Activated naive CD8-positive, alpha-beta T cell (primary cell): ENCODE data around the gene ASPN.

Experiments used
- H3K27ac Mint-ChIP-seq: one replicate; pipeline ENCODE4 v1.8.0; 2021; ENCODE audit warnings: mixed read lengths
- H3K27me3 Mint-ChIP-seq: one replicate; pipeline ENCODE4 v1.8.0; 2021; ENCODE audit warnings: mixed read lengths
- H3K36me3 Mint-ChIP-seq: one replicate; pipeline ENCODE4 v1.8.0; 2021; ENCODE audit warnings: mixed read lengths
- H3K4me1 Mint-ChIP-seq: one replicate; pipeline ENCODE4 v1.8.0; 2021; ENCODE audit warnings: low read depth, mixed read lengths
- H3K4me3 Mint-ChIP-seq: one replicate; pipeline ENCODE4 v1.8.0; 2021; ENCODE audit warnings: mild to moderate bottlenecking, mixed read lengths
- H3K9me3 Mint-ChIP-seq: one replicate; pipeline ENCODE4 v1.8.0; 2021; ENCODE audit warnings: low read depth, mixed read lengths

The ASPN gene

DNA sequence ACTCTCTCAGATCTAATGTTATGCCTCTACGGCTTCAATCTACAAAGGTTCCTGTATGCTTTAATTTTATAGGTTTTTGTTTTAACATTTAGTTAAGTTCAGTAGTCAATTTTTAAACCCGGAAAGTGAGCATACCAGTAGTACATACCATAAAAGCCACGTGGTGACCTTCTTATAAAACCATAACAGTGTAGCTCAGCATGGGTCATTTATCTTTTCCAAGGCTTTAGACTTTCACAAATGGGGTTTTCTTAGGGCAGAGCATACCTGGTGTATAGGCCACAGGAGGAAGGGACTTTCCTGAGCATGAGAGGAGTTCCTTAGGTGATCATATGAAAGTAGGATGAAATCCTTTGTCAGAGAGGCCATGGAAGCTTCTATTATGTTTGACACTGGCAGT is 30.3 kb upstream of the ASPN start:
- no peaks in the 10 kb centered on the region for H3K4me1 Mint-ChIP-seq
- no peaks in the 10 kb centered on the region for H3K36me3 Mint-ChIP-seq
- no peaks in the 10 kb centered on the region for H3K9me3 Mint-ChIP-seq
- H3K4me3 Mint-ChIP-seq, result no peak overlapping the region
- H3K27me3 Mint-ChIP-seq, result no peaks in the 10 kb centered on the region
- H3K27ac Mint-ChIP-seq, result no peak overlapping the region

- no peaks in the 10 kb centered on the region for H3K27me3 Mint-ChIP-seq
- H3K9me3 Mint-ChIP-seq, result no peaks in the 10 kb centered on the region
- no peak overlapping the region for H3K4me3 Mint-ChIP-seq
- no peak overlapping the region for H3K27ac Mint-ChIP-seq
- no peaks in the 10 kb centered on the region for H3K4me1 Mint-ChIP-seq
- no peaks in the 10 kb centered on the region for H3K36me3 Mint-ChIP-seq
These were observed 28.4 kb upstream of the ASPN start for GRCh38 chr9:92510747-92511146.

- H3K27ac Mint-ChIP-seq, result no peak overlapping the region
- no peaks in the 10 kb centered on the region for H3K4me1 Mint-ChIP-seq
These were observed 26.7 kb upstream of the ASPN start for GRCh38 chr9:92509050-92509449.

DNA sequence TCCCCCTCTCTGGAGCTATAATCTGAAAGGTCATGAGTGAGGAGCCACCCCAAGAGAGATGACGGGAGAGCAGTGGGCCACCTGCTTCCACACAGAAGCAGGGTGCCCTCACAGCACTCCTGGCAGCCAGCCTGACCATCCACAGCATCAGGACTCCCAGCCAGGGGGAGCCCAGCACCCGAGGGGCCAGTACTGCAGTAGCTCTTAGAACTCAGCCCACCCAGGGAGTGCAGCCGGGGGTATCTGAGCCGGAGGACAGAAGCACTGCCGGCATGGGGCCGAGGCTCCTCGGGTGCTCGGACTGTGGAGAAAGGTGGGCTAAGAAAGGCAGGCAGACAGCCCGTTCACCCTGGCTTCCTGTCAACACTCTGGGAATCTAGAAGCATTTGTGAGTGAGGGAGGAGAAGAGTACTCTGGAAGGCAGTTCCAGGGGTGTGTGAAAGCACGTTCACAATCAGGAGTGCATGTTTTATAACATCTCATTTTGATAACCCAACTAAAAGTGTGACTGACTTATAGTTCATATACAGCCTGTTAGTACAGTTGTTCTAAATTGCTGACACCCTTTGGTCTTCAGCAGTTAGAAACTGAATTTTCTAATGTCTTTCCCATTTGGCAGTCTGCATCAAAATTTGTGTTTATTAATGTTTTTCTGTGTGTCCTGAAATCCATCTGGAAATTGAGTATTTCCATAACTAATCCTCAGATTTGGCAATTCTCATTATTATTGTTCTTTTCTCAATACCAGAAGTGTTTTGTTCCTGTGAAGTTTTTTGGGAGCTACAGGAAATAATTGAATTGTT is 25.9 kb upstream of the ASPN start:
- H3K4me1 Mint-ChIP-seq, result no peaks in the 10 kb centered on the region
- H3K9me3 Mint-ChIP-seq, result no peaks in the 10 kb centered on the region
- H3K27me3 Mint-ChIP-seq, result no peaks in the 10 kb centered on the region
- no peaks in the 10 kb centered on the region for H3K36me3 Mint-ChIP-seq
- no peak overlapping the region for H3K27ac Mint-ChIP-seq
- H3K4me3 Mint-ChIP-seq, result no peak overlapping the region

More at GRCh38 chr9:92509050-92509449, 26.7 kb upstream of the ASPN start:
- no peaks in the 10 kb centered on the region for H3K27me3 Mint-ChIP-seq
- H3K9me3 Mint-ChIP-seq, result no peaks in the 10 kb centered on the region
- no peaks in the 10 kb centered on the region for H3K36me3 Mint-ChIP-seq
- no peak overlapping the region for H3K4me3 Mint-ChIP-seq

DNA sequence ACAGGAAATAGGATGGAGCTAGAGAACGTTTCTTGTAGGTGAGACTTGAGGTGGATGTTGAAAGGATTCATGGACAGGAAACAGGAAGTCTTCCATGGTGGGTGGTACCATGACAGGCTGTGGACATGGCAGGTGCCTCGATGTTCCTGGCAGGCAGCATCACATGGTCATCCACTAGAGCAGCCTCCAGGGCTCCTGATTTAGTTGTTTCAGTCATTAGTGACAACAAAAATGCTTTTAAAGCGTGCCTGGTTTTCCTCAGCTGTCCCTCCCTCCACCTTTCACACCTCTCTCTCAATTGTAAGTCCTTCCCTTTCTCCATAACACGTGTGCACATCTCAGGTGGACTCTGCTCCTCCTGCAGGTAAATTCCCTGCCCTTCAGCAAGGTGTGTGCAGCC is 25.2 kb upstream of the ASPN start:
- no peaks in the 10 kb centered on the region for H3K9me3 Mint-ChIP-seq
- H3K36me3 Mint-ChIP-seq, result no peaks in the 10 kb centered on the region
- no peak overlapping the region for H3K4me3 Mint-ChIP-seq
- no peaks in the 10 kb centered on the region for H3K4me1 Mint-ChIP-seq
- H3K27ac Mint-ChIP-seq, result no peak overlapping the region
- H3K27me3 Mint-ChIP-seq, result no peaks in the 10 kb centered on the region

DNA sequence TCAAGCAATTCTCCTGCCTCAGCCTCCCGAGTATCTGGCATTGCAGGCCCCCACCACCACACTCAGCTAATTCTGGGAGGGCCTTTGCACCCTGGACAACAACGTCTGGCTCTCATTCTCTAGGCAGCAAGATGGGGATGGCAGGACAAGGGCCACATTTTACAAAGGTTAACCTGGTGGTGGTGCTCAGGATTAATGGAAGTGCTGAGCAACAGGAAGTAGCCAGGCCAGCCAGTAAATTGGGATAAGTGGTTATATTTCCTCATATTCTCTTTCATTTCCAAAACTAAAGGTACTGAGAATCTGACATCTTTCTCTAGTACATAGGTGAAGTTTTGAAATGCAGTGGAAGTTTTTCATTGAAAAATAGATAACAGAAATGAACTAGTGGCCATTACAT is 24.7 kb upstream of the ASPN start:
- Mint-ChIP-seq H3K9me3 (no peaks in the 10 kb centered on the region), H3K27me3 (no peaks in the 10 kb centered on the region), H3K4me1 (no peaks in the 10 kb centered on the region), H3K4me3 (no peak overlapping the region), H3K27ac (no peak overlapping the region), H3K36me3 (no peaks in the 10 kb centered on the region)

DNA sequence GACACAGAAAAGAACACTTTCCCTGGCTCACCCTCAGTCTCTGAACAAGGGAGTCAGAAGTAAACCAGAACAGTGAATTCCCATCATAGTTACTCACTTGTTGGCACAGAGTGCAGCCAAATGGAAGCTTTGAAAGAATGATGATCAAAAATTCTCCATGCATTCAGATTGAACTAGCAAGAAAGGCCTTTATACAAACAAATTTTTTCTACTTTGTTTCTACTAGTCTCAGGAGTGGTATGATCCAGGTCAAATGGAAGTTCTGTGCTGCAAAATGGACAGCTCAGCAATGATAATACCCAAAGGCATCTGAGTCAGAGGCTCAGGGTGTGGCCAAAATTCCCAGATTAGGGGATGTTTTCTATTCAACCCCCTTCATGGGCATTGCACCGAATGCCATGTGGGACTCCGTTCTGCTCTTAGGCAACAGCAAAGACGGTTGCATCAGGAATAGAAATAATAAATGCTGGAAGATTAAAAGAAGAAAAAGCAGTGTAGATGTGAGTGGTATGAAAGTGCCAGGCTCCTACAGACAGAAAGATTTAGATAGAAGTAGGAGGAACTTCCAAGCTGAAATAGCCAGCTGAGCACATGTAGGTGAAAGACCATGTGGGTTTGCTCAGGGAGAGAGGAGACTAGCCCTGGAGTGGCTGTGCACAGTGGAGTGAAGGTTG is 24.0 kb upstream of the ASPN start:
- no peaks in the 10 kb centered on the region for H3K27me3 Mint-ChIP-seq
- H3K27ac Mint-ChIP-seq, result no peak overlapping the region
- H3K36me3 Mint-ChIP-seq, result no peaks in the 10 kb centered on the region
- no peaks in the 10 kb centered on the region for H3K4me1 Mint-ChIP-seq
- no peak overlapping the region for H3K4me3 Mint-ChIP-seq
- no peaks in the 10 kb centered on the region for H3K9me3 Mint-ChIP-seq

- Mint-ChIP-seq H3K4me1 (no peaks in the 10 kb centered on the region), H3K36me3 (no peaks in the 10 kb centered on the region), H3K27ac (no peak overlapping the region), H3K9me3 (no peaks in the 10 kb centered on the region), H3K4me3 (no peak overlapping the region), H3K27me3 (no peaks in the 10 kb centered on the region)
These were observed 22.6 kb upstream of the ASPN start for GRCh38 chr9:92504881-92505280.

DNA sequence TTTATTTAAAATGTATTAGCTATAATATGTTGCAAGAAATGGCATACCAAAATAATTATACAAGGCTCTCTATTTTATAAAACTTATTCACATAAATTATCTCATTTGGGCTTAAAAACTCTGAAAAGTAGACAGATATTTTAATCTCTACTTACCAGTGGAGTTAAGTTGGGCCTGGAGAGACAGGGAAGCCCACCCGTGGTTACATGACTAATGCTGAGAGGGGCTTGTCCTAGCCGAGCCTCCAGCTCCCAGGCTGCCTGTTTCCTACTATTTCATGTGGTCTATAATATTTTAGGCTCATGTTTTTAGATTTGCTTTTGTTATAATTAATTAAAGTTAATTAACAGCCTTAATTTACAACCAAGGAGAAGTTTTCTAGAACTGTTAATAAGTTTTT is 20.9 kb upstream of the ASPN start:
- Mint-ChIP-seq H3K36me3 (no peaks in the 10 kb centered on the region), H3K27me3 (no peaks in the 10 kb centered on the region), H3K4me3 (no peak overlapping the region), H3K4me1 (no peaks in the 10 kb centered on the region), H3K27ac (no peak overlapping the region), H3K9me3 (no peaks in the 10 kb centered on the region)

DNA sequence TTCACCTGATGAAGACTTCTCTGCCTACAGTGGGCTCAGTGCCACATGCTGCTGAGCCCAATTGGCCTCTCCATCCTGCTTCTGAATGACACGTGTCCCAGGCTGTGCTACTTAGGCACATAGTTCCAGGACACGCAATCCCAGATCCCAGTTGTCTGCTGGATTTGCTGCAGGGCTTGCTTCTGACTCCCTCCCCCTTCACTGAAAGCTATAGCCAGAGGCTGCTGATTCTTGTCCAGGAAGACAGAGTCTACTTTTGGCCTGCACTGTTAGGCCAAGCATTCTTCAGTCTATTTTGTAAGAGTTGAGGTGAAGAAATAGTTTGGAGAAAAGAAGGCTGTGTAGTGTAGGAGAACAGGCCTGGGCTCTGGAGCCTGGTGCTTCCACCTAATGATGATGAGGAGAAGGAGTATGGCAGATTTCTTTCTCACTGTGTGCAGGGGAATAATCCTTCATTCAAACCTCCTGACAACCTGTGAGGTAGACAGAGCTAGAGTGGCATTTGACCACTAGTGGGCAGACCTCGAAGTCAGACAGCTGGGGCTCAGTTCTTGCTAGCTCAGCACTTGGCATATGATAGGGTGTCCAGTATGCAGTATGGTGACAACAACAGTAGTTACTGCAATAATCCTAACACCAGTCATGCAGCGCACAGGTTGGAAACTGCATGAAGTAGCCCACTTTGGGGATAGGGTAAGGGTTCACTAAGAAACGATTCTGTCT is 19.5 kb upstream of the ASPN start:
- Mint-ChIP-seq H3K27ac (no peak overlapping the region), H3K36me3 (peaks cover 2% of the 10 kb centered on the region), H3K9me3 (no peaks in the 10 kb centered on the region), H3K27me3 (no peaks in the 10 kb centered on the region), H3K4me1 (no peaks in the 10 kb centered on the region), H3K4me3 (no peak overlapping the region)

DNA sequence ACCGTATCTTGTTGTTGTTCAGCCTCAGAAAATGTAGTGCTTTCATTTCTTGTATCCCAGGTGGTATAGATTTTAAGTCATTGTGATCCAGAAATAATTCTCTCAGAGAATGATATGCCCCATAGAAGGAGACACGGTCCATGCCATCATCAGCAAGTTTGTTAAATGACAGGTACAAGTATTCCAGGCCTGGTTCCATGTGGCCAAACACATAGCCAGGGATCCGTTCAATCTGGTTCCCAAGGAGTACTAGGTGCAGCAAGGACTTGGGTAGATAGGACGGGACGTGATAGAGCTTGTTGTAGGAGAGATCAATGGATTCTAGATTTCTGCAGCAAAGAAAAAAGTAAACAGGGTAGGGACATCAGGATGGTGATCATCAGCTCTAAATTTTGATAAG is 18.4 kb upstream of the ASPN start:
- Mint-ChIP-seq H3K9me3 (no peaks in the 10 kb centered on the region), H3K4me1 (no peaks in the 10 kb centered on the region), H3K27me3 (no peaks in the 10 kb centered on the region), H3K36me3 (peaks cover 2% of the 10 kb centered on the region), H3K4me3 (no peak overlapping the region), H3K27ac (peak overlapping the region; percentile 22)

DNA sequence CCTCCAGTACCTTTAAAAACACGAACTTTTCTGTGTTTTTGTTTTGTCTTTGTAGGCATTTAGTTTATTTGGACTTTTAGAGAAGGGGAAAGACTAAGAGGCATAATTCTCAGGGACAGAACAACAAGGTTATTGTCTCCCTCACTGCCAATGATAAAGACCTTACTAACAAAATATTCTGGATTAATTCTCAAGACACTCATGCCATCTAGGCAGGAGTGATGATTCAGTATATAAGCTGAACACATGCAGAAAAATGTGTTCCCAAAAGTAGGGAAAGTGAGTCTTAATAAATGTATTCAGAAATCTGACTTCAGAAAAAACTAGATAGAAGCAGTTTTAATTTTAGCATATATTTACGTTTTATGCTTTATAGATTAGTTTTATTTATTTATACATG is 17.4 kb upstream of the ASPN start:
- Mint-ChIP-seq H3K27me3 (no peaks in the 10 kb centered on the region), H3K9me3 (no peaks in the 10 kb centered on the region), H3K27ac (no peak overlapping the region), H3K36me3 (peaks cover 2% of the 10 kb centered on the region), H3K4me3 (no peak overlapping the region), H3K4me1 (no peaks in the 10 kb centered on the region)

GRCh38 chr9:92496396-92497176 is 14.3 kb upstream of the ASPN start:
- Mint-ChIP-seq H3K36me3 (peaks cover 2% of the 10 kb centered on the region), H3K27ac (no peak overlapping the region), H3K4me1 (no peaks in the 10 kb centered on the region), H3K9me3 (no peaks in the 10 kb centered on the region), H3K4me3 (no peak overlapping the region), H3K27me3 (no peaks in the 10 kb centered on the region)

GRCh38 chr9:92494856-92495255 is 12.6 kb upstream of the ASPN start:
- H3K27me3 Mint-ChIP-seq, result no peaks in the 10 kb centered on the region
- H3K9me3 Mint-ChIP-seq, result no peaks in the 10 kb centered on the region
- H3K4me1 Mint-ChIP-seq, result no peaks in the 10 kb centered on the region
- no peak overlapping the region for H3K4me3 Mint-ChIP-seq
- H3K36me3 Mint-ChIP-seq, result peaks cover 2% of the 10 kb centered on the region
- H3K27ac Mint-ChIP-seq, result no peak overlapping the region
